Esophagus squamous epithelium (tissue), 5 donors: Measurements from ENCODE around the gene DNM2. TPM values are rescaled to one million over a fixed set of nuclear protein-coding genes. Genes with fewer than 3 reads are reported as not detected.

Source experiments
- DNase-seq: peaks from one replicate; lab custom pipeline; 2025; lab: John Stamatoyannopoulos, UW
- H3K27ac ChIP-seq, 4 donors: fragments of 200-600 bp; sonication (generic); one replicate each; pipeline ENCODE4 v1.5.1; 2016 to 2019; ENCODE audit warnings: mild to moderate bottlenecking in 1 of 4
- H3K27me3 ChIP-seq, 4 donors: fragments of 200-600 bp; sonication (generic); 1 replicate in 3 of 4; 2 replicates in 1 of 4; pipeline versions ENCODE4 v1.5.1 to v1.6.0; 2017 to 2021; ENCODE audit warnings: antibody characterized with exemption in 1 of 4
- H3K36me3 ChIP-seq, 3 donors: fragments of 200-600 bp; sonication (generic); one replicate each; pipeline ENCODE4 v1.5.1; 2016 to 2019
- H3K4me1 ChIP-seq, 3 donors: fragments of 200-600 bp; sonication (generic); one replicate each; pipeline ENCODE4 v1.5.1; 2017 to 2019
- H3K4me3 ChIP-seq, 4 donors: fragments of 200-600 bp; sonication (generic); 1 replicate in 3 of 4; 2 replicates in 1 of 4; pipeline ENCODE4 v1.5.1; 2016 to 2019; ENCODE audit warnings: mild to moderate bottlenecking in 2 of 4, moderate library complexity in 1 of 4
- H3K9me3 ChIP-seq, 3 donors: fragments of 200-600 bp; sonication (generic); one replicate each; pipeline ENCODE4 v1.5.1; 2016 to 2019
- CTCF ChIP-seq, 6 experiments: fragments of 450-650 bp in 4 of 6; fragments of 200-600 bp in 2 of 6; sonication (generic) in 2 of 6; IDR thresholded peaks; one replicate each; pipeline ENCODE4 v1.5.1; 2016 to 2019; ENCODE audit warnings: antibody characterized with exemption in 6 of 6, mild to moderate bottlenecking in 4 of 6, moderate library complexity in 4 of 6
- POLR2A ChIP-seq, 4 donors: fragments of 450-650 bp; IDR thresholded peaks; one replicate each; pipeline ENCODE4 v1.6.1; 2017; ENCODE audit warnings: antibody characterized with exemption in 4 of 4, mild to moderate bottlenecking in 4 of 4, moderate library complexity in 3 of 4
- WGBS, 2 donors: methylation state at CpG; one replicate each; pipeline ENCODE4 v1.1.5; 2018; 5-methylcytosine and 5-hydroxymethylcytosine counted together
- intact Hi-C: fragments of 100-400 bp; cut with DNase I; formaldehyde crosslinking; loops from one replicate; pipeline ENCODE4 v1.15.0; 2022
- total RNA-seq, 4 donors: library from RNA; depleted of rRNA; stranded (reverse); fragments of >200 nt; gene quantifications; one replicate each; pipeline ENCODE4 v1.1.0, GENCODE V29; 2016
- donor health status: DM: yes; HTN: yes; CAD: no.

DNM2 gene
- total RNA-seq, 4 donors from 2014 or later, result 79.9 to 138 (median 102) TPM

GRCh38 chr19:10707440-10707839, 10.4 kb upstream of the DNM2 start:
- peaks cover 0 to 13% (median 0%) of the 10 kb centered on the region in 3 donors for H3K4me1 ChIP-seq
- no peak for TF ChIP-seq CTCF (IDR thresholded peaks at IDR 0.05)
- TF ChIP-seq POLR2A (IDR thresholded peaks at IDR 0.05), result no peak
- DNase-seq, result no peak
- H3K4me3 ChIP-seq, result no peak overlapping the region
- peaks cover 0 to 59% (median under 1%) of the 10 kb centered on the region in 3 donors for H3K36me3 ChIP-seq
- intact Hi-C loops, result no loop called here
- WGBS, 2 donors, result 87 to 94% methylated on average over 7 to 9 of the region's 16 CpGs
- no peaks in the 10 kb centered on the region for H3K9me3 ChIP-seq
- no peaks in the 10 kb centered on the region for H3K27me3 ChIP-seq
- H3K27ac ChIP-seq, result no peak overlapping the region

GRCh38 chr19:10708291-10708690, 9.6 kb upstream of the DNM2 start:
- Histone ChIP-seq H3K4me3 (no peak overlapping the region), H3K36me3 (peaks cover 0 to 68% (median 7%) of the 10 kb centered on the region in 3 donors), H3K9me3 (no peaks in the 10 kb centered on the region), H3K27ac (no peak overlapping the region), H3K27me3 (no peaks in the 10 kb centered on the region), H3K4me1 (peaks cover 0 to 12% (median 0%) of the 10 kb centered on the region in 3 donors)
- TF ChIP-seq CTCF (IDR thresholded peaks at IDR 0.05) (no peak), POLR2A (IDR thresholded peaks at IDR 0.05) (no peak)
- no peak for DNase-seq
- WGBS, 2 donors, result 75 to 96% methylated on average over 5 to 7 of the region's 7 CpGs
- intact Hi-C loops, result no loop called here

GRCh38 chr19:10712045-10712444, 5.8 kb upstream of the DNM2 start:
- Histone ChIP-seq H3K4me1 (peaks cover 2 to 5% (median 4%) of the 10 kb centered on the region in 3 donors), H3K27ac (no peak overlapping the region), H3K27me3 (no peaks in the 10 kb centered on the region), H3K4me3 (no peak overlapping the region), H3K36me3 (peaks cover 0 to 70% (median 7%) of the 10 kb centered on the region in 3 donors), H3K9me3 (no peaks in the 10 kb centered on the region)
- intact Hi-C loops, result loop anchor here (10.0 kb wide), 1 partner anchor 93 kb away; no protein-coding TSS in a partner anchor
- no peak for DNase-seq
- TF ChIP-seq POLR2A (IDR thresholded peaks at IDR 0.05) (no peak), CTCF (IDR thresholded peaks at IDR 0.05) (no peak)
- WGBS, 2 donors, result 89 to 97% methylated on average over 7 of the region's 14 CpGs

GRCh38 chr19:10712754-10713153, 5.1 kb upstream of the DNM2 start:
- H3K9me3 ChIP-seq, result no peaks in the 10 kb centered on the region
- WGBS, 2 donors, result 70 to 88% methylated on average over 8 to 14 of the region's 23 CpGs
- H3K4me1 ChIP-seq, result peaks cover 4 to 6% (median 4%) of the 10 kb centered on the region in 3 donors
- no peak for DNase-seq
- intact Hi-C loops, result loop anchor here (10.0 kb wide), 1 partner anchor 92 kb away; no protein-coding TSS in a partner anchor
- no peak overlapping the region for H3K4me3 ChIP-seq
- H3K36me3 ChIP-seq, result peaks cover 0 to 63% (median 7%) of the 10 kb centered on the region in 3 donors
- H3K27ac ChIP-seq, result no peak overlapping the region
- no peaks in the 10 kb centered on the region for H3K27me3 ChIP-seq
- TF ChIP-seq POLR2A (IDR thresholded peaks at IDR 0.05), result no peak
- no peak for TF ChIP-seq CTCF (IDR thresholded peaks at IDR 0.05)

- Histone ChIP-seq H3K9me3 (no peaks in the 10 kb centered on the region), H3K27ac (no peak overlapping the region), H3K27me3 (no peaks in the 10 kb centered on the region), H3K4me1 (peaks cover 4 to 6% (median 4%) of the 10 kb centered on the region in 3 donors), H3K36me3 (peaks cover 0 to 57% (median 7%) of the 10 kb centered on the region in 3 donors), H3K4me3 (no peak overlapping the region)
- intact Hi-C loops, result loop anchor here (10.0 kb wide), 1 partner anchor 91 kb away; no protein-coding TSS in a partner anchor
- TF ChIP-seq CTCF (IDR thresholded peaks at IDR 0.05) (no peak), POLR2A (IDR thresholded peaks at IDR 0.05) (no peak)
- no peak for DNase-seq
- WGBS, 2 donors, result 88 to 94% methylated on average over 3 to 5 of the region's 5 CpGs
These were observed 4.6 kb upstream of the DNM2 start for GRCh38 chr19:10713317-10713716.
